IPS-11a (cell line): ENCODE results near the gene ATG101.

Experiments
- H3K4me3 ChIP-seq: one replicate; pipeline ENCODE4 v1.5.1; 2013; ENCODE audit warnings: low read depth, low read length, control low read depth

ATG101 gene

GRCh38 chr12:52079576-52080402 lies 10.0 kb downstream of the ATG101 start, which contains the start of gene SMIM41:
Gene SMIM41 (plus strand): TSS chr12:52079704. CDS start chr12:52079780, 76 bp downstream.
- no peak within 1 kb of the TSS for H3K4me3 ChIP-seq

GRCh38 chr12:52080403-52081251 lies 10.8 kb downstream of the ATG101 start:
- no peak overlapping the region for H3K4me3 ChIP-seq

GRCh38 chr12:52081263-52081733 lies 11.5 kb downstream of the ATG101 start:
- no peak overlapping the region for H3K4me3 ChIP-seq

- no peak overlapping the region for H3K4me3 ChIP-seq
Observed at GRCh38 chr12:52082026-52082668, 12.4 kb downstream of the ATG101 start.

- no peak overlapping the region for H3K4me3 ChIP-seq
Observed at GRCh38 chr12:52082669-52082987, 12.8 kb downstream of the ATG101 start.

- no peak overlapping the region for H3K4me3 ChIP-seq
Observed at GRCh38 chr12:52082988-52083637, 13.3 kb downstream of the ATG101 start.

GRCh38 chr12:52083638-52083996 lies 13.8 kb downstream of the ATG101 start:
- no peak overlapping the region for H3K4me3 ChIP-seq

- no peak overlapping the region for H3K4me3 ChIP-seq
Observed at GRCh38 chr12:52084491-52085231, 14.9 kb downstream of the ATG101 start.

GRCh38 chr12:52085682-52086180 lies 16.0 kb downstream of the ATG101 start:
- no peak overlapping the region for H3K4me3 ChIP-seq

- no peak overlapping the region for H3K4me3 ChIP-seq
Observed at GRCh38 chr12:52086366-52086765, 16.6 kb downstream of the ATG101 start.

GRCh38 chr12:52086944-52087835 lies 17.4 kb downstream of the ATG101 start:
- H3K4me3 ChIP-seq, result no peak overlapping the region

GRCh38 chr12:52087961-52088820 lies 18.4 kb downstream of the ATG101 start:
- H3K4me3 ChIP-seq, result no peak overlapping the region

GRCh38 chr12:52089491-52089890 lies 19.7 kb downstream of the ATG101 start:
- H3K4me3 ChIP-seq, result no peak overlapping the region

- no peak overlapping the region for H3K4me3 ChIP-seq
Observed at GRCh38 chr12:52090291-52090690, 20.5 kb downstream of the ATG101 start.

GRCh38 chr12:52091061-52091460 lies 21.3 kb downstream of the ATG101 start:
- H3K4me3 ChIP-seq, result no peak overlapping the region

GRCh38 chr12:52091869-52092268 lies 22.1 kb downstream of the ATG101 start:
- H3K4me3 ChIP-seq, result no peak overlapping the region

- no peak overlapping the region for H3K4me3 ChIP-seq
Observed at GRCh38 chr12:52093346-52093745, 23.6 kb downstream of the ATG101 start.
